Measurements from ENCODE around the gene DMD.

The DMD gene

DNA sequence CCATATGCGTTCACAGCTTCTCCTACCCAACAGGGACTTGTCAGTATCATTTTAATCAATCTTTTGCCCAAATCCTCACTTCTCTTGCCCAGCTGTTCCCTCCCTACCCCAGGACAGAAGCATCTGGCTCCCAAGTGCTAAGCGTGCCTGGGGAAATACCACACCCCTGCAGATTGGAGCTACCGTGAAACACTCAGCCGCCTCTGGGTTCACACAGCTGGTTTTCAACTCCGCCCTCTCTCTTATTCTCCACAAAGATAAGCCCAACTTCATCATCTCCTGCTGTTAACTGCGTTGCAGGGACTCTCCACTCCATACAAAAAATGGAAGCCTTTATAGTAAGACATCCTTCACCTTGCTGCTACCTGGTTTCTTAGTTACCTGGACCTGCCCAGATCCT is 1992.2 kb downstream of the DMD start:
- in situ Hi-C loops (cut with MboI; ENCODE audit: low sequenced_read_pairs): no loop called here

DNA sequence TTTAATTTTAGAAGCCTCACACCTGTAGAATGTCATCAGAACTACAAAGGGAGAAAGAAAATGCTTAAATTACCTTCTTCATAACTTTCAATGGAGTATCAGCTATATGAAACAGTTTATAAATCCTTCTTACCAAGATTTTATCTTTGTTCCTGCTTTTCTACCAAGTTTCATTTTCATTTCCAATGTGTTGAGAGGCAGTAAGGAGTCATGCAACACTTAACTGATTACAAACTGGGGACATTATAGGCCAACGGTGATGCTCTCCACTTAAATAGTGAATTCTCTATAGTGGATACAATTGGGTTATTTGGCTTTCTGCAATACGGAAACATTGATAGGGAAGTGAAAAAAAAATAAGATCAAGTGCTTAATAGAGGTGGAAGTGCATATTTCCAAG is 1994.3 kb downstream of the DMD start:
- in situ Hi-C loops (cut with MboI; ENCODE audit: low sequenced_read_pairs): no loop called here

DNA sequence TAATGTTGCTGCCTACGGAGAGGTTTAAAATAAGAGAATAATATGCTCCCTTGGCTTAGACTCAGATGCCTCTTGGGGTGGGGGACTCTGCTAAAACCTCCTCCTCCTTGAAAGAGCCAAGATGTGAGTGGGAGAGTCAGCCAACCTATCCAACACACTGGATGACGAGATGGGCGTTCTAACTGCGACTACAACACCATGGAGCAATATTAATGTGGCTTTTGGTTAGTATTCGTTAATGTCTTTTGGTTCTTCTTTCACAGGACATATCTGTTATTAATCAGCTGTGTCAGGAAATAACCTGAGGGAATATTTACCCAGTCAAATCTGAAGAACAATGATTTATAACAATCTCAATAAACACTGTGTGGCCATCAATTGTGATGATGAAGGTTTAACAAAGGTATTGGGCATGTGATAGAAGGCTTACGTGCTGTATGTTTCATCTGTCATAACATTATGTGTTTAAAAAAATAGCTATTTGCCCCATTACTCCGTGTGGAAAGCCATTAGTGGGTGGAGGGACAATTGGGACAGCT is 1996.0 kb downstream of the DMD start:
- in situ Hi-C loops (cut with MboI; ENCODE audit: low sequenced_read_pairs): no loop called here

DNA sequence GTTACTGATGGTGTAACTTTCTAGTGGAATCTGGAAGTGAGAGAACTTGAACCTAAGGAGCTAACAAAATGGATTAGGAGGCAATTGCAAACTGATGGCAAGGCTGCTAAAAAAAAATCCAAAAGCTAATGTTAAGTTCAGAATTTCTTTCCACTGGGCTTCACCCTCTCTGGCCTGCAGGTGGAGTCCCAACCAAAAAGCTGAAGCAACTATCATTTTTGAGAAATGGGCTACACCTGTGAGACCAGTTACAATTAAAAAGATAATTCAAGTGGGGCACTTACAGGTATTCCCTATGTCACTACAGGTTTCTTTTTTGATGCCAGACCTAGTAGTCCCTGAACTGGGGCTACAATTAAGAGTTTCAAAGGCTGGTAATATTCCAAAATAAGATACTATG is 1997.4 kb downstream of the DMD start:
- in situ Hi-C loops (cut with MboI; ENCODE audit: low sequenced_read_pairs): no loop called here

DNA sequence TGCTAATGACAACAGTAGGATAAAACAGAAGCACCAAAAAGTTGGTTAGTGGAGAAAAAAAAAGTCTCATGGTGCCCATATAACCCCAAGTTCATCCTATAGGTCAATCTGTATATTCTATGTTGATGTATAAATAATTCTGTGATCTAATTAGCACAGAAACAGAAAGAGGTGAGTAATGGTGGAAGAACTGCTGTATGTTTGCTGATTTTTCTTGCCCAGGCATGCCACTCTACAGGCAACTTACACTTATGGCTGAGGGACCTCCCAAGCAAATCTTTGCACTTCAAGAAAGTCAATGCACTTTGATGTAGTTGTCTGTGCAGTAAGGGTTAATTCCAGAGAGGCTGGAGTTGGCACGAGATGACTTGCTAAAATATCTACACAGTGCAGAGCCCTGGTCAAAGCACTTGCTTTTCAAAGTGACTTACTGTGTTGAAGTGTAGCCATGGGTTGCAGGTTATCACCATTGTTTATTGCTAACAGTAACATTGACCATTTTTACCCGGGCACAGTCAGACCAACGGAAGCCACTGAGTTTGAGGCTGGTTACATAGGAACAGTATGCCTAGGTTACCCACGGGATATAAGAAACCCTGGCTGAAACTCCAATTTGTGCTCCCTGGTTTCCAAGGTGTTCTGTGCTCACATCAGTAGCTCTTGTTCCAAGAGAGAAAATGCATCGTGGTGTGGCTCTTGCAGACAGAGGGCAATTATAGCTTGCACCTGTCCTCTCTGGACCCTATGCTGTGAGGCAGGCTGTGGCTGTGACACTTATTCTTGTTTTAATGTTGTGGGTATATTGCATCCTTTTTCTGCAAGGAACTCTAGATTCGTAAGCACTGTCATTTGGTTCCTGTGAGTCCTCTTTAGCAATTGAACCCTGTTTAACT is 1998.2 kb downstream of the DMD start:
- in situ Hi-C loops (cut with MboI; ENCODE audit: low sequenced_read_pairs): no loop called here

DNA sequence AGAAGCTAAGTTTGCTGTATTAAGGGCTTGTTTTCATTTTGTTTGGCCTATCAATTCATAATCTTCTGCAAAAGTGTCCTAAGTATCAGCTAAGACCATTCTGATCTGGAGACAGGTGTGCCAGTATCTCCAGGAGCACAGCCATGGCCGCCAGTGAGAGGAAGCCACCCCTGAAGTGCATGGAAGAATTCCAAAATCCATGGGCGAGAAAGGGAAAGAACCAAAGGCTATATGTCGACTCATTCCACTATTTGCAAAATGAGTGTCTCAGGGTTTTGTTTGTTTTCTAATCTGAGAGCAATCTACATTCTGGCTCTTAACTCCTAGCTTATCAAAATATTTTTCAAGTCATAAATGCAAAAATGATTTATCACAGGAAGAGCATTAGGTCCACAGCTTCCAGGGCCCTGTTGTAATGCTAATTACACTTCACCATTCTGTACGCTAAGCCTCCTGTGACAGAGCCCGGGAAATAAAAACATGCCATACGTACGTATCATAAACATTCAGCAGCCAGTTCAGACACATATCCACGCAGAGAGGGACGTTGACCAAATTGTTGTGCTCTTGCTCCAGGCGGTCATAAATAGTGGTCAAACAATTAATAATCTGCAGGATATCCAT is 2002.2 kb downstream of the DMD start:
- in situ Hi-C loops (cut with MboI; ENCODE audit: low sequenced_read_pairs): no loop called here

DNA sequence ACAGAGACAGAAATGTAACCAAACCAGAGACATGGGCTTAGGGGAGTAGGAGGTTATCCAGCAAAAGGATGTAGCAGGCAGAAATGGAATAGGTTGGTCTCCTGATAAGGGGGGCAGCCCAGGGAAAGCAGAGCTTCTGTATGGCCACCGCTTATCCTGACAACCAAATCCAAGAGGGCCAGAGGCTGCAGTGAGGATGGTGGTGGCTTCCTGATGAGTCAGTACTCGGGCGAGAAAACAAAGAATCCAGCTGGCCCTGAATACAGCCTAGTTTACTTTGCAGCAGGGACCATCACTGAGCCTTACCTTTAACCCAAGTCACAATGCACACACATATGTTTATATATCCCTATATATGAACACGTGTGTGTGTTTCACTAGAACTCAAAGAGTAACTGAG is 2009.8 kb downstream of the DMD start:
- in situ Hi-C loops (cut with MboI; ENCODE audit: low sequenced_read_pairs): no loop called here

DNA sequence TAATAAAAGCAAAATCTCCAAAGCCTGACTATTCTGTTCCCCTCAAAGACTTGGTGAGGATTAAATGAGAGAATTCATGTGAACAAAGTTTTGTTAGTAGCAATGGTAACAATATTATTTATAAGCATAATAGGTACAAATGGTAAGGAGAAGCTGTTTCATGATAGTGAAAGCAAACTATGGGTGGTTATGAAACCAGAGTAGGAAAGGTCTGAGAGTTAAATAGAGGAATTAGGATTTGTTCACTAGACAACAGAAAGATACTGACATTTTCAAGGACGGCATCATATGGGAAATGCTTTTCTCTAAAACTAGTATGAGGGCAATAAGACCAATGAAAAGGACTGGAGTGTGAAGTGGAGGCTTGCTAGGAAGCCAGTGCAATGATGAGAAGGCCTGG is 2010.9 kb downstream of the DMD start:
- in situ Hi-C loops (cut with MboI; ENCODE audit: low sequenced_read_pairs): no loop called here

DNA sequence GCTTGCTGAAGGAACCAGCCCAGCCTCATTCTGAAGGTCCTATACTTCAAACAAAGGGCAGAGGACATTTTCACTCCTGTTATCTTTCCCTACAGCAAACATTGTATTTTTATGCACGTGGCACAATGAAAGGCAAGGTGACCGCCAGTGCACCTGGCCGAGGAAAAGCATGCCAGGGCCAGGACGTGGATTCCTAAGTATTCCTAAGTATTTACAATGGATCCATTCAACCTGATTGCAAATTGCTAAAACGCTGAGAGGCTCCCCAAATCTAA is 2011.6 kb downstream of the DMD start:
- in situ Hi-C loops (cut with MboI; ENCODE audit: low sequenced_read_pairs): no loop called here

DNA sequence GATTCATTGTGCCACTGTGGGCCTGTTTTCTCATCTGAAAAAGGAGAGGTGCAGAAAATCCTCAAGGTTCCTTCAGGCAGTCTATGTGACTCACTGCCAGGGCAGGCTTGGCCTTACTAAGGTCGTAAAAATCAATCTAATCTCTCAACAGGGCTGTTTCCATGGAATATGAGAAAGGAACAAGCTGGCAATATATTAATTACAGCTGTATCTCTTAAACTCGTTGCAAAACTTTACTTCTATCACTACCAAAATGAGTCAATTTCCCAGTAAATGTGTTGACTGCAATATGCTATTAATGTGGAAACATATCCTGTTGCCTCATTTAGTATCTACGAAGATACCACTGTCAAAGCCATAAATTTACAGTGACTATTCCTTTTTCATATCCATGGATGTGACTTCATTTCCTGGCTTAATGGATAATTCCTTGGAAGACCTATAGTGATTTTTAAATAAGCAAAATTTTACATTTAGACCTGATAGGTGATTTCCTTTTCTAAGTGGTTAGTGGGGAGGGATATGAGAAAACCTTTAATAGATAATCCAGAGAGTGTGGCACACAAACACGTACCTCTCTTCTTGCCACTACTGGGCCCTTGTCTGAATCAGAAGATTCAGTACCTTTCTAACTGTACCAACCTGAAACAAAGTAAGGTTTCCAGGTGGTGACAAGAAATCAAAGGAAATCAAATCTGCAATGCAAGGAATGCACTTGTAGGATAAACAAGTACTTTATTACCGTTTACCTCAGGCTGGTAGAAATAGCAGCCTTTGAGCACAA is 2012.1 kb downstream of the DMD start:
- in situ Hi-C loops (cut with MboI; ENCODE audit: low sequenced_read_pairs): no loop called here

DNA sequence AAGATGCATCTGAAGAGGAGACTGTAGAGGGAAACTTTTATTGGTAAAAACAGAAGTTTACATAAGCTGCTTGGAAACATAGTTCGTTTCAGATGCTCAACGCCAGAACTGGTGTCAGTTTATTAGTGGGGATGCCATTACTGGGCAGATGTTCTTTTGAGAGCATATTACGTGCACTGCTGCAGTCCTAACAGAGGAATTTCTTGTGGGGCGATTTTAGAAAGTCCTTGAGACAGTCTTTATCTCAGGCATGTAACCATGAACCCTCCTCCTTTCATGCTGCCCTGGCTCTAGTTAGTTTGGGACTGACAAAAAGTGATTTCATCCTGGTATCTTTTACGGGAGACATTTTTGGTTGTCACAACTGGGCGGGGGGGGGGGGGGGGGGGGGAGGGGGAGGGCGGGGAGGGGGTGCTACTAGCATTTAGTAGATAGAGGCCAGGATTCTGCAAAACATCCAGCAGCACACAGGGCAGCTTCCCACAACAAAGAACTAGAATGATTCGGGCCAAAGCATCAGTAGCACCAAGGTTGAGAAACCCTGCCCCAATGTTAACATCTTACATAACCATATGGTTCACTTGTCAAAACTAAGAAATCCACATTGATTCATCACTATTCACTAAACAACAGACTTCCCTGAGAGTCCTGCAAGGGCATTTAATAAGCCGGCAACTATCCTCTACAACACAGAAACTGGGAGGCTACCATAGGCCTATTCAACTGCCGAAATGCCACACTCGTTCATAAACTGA is 2021.0 kb downstream of the DMD start:
- in situ Hi-C loops (cut with MboI; ENCODE audit: low sequenced_read_pairs): no loop called here

DNA sequence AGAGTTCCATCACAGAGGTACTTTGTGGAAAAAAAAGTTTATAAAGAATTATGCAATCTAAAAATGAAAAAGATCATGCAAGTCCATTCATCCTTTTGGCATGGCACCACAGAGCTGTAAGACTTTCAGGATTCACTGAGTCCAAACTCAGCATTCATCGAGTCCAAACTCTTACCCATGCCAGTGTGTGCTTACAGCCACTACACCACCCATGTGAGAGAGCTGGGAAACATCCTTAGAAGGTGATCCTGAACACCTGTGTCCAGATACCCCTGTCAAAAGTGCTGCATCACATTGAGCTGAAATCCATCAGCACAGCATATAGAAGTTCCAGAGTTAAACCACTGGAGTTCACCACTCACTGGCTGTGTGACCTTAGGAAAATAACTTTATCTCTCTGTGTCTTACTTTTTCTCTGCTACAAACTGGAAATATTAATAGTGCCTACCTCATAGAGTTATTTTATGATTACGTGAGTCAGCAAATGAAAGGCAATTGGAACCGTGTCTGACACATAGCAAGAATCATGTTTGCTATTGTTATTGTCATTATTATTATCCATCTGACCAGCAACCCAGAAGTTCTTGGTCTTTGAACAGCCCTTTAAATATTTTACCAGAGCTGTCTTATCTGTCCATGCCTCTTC is 2024.5 kb downstream of the DMD start:
- in situ Hi-C loops (cut with MboI; ENCODE audit: low sequenced_read_pairs): no loop called here

DNA sequence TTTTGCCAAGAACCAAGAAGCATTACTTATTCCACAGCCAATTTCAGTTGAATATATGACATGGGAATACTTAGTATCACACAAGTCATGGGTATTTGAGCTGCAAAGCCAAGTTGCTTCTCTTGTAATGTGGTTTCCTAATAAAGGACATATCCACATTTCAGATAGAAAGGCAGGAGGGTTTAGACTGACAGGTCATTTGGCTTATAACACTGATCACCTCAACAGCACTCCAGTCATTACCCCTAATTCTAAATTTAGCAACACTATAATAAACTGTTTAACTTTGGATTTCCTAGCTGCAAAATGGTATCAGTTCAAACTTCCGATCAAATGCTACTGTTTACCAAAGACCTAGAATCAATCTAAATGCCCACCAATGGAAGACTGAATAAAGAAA is 2025.5 kb downstream of the DMD start:
- in situ Hi-C loops (cut with MboI; ENCODE audit: low sequenced_read_pairs): no loop called here

DNA sequence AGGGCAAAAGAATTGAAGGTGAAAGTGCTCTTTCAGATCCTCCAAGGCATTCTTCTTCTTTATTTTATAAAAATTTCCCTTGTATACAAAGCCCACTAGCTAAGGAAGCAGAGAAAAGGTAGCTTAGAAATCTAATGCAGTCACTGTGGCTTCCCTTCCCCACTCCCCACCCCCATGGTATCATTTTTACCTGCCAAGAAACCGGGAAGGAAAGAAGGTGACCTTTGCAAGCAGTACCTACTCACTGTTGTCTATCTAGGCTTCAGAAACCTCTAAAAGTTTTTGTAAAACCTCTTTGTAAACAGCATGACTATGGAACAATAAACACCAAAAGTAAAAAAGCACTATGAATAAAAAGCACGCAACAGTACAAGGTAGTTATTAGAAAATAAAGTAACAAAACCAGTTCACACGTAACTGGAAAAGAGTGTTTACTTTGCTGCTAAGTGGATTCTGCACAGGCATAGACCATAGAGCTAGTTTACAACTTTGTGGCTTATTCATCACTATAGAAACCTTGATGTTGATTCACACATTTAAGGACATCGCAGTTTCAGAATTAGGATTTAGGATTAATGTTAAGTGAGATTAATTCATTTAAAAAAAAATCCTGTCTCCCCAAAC is 2029.9 kb downstream of the DMD start:
- in situ Hi-C loops (cut with MboI; ENCODE audit: low sequenced_read_pairs): no loop called here

DNA sequence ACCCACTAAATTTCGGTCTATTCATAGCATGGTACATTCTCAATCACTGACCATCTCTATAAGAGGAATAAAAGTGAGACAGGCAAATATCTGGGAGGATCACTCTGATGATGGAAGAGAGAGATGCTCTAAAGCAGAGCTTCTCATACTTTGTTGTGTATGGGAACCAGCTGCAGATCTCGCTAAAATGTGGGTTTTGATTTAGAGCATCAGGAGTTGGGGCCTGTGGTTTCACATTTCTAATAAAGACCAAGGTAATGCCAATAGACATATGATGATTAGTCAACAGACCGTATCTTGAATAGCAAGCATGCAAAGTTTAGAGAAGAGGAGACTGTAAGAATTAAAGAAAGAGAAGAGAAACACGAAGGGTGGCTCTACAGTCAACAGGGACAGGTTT is 2032.1 kb downstream of the DMD start:
- in situ Hi-C loops (cut with MboI; ENCODE audit: low sequenced_read_pairs): no loop called here

DNA sequence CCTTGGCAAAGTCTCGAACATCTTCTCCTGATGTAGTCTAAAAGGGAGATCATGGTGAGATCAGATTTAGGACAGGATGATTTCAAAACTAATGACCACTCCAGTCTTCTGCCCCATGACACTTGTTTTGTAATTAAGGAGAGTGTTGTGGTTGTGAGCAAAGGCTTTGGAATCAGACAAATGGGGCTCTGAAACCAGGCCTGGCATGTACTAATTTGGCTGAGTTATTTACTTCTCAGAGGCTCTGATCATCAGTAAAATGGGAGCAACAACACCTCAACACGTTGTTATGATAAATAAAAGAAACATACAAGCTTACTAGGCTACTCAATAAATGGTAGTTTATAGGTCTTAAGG is 2032.6 kb downstream of the DMD start:
- in situ Hi-C loops (cut with MboI; ENCODE audit: low sequenced_read_pairs): no loop called here

DNA sequence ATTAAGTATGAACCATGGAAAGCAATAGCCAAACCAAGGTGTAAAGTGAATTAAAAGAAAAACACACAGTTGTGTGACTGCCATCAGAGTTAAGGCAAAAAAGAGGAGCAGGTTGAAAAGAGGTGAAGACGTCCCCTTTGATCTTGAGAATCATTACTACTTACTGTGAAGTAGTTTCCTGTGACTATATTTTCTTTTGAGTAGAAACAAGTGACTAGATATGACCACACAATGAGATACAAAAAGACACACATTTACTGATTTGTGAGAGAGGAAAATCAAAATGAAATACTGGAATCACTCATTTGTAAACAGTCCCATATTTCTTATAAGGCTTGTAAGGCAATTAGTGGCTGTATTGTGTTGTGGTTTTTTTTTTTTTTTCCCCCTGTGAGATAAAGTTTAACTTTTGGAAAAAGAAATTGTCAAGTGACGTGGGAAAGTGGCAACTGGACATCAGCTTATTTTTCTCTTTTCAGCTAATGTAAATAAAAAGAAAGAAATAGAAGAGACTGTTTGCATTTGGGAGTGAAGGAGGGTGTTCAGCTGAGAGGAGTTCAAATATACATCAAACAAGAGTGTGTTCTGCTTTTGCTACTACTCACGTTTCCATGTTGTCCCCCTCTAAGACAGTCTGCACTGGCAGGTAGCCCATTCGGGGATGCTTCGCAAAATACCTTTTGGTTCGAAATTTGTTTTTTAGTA is 2033.1 kb downstream of the DMD start:
- in situ Hi-C loops (cut with MboI; ENCODE audit: low sequenced_read_pairs): no loop called here

DNA sequence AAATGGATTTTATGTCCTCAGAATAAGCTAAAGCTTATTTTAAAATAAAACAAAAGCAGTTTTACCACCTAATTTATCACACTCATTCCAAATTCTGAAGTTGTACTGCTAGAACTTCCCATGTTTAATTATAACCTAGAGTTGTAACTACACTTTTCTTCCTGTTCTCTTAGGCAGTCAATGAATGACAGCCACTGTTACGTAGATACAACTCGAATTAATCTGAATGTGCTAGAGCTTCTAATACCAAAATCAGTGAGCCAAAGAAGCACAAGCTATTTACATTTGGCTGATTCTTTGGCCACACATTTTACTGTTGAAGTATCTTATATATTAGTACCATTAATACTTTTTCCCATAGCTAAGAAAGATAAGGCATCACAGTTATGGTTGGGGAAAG is 2040.6 kb downstream of the DMD start:
- in situ Hi-C loops (cut with MboI; ENCODE audit: low sequenced_read_pairs): no loop called here

DNA sequence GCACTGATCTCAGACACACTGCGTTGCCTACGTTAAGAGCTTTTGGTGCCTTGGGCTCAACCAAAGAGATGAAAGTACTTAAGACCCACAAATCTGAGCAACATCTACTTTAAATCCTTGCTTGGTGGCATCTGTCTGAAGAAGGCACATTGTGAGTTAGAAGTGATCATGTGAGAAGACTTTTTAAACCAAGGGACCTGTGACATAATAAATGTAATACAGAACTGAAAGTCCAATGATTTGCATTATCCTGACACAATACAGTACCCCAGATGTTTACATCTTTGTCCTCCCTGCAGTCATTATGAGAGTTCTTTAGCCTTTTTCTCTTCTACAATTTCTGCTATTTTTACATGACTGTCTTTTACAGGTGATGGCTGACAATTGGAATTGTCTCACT is 2042.8 kb downstream of the DMD start:
- in situ Hi-C loops (cut with MboI; ENCODE audit: low sequenced_read_pairs): no loop called here

DNA sequence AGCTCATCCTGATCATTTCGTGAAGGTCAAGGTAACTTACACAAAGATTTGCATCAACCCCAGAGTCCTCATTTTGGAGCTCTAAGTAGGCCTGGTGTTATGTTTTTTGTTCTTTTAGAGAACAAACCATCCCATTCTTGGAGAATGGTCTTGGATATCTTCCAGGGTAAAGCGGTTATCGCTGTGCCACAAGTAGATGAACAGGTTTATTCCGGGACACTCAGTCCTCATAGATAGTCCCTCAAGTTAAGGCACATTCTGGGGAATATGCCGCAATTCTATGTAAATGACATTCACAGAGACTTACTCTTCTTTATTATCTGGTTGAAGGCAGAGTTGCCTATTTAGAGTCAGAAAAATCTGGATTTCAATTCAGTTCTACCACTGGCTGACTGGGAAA is 2044.5 kb downstream of the DMD start:
- in situ Hi-C loops (cut with MboI; ENCODE audit: low sequenced_read_pairs): no loop called here
